Measurements from ENCODE around the gene CD300LB.
"Not testable (repeated sequence)": the region's sequence is repeated elsewhere in the genome, so short reads cannot be mapped to it uniquely, and the experiment has no call there.

CD300LB gene

DNA sequence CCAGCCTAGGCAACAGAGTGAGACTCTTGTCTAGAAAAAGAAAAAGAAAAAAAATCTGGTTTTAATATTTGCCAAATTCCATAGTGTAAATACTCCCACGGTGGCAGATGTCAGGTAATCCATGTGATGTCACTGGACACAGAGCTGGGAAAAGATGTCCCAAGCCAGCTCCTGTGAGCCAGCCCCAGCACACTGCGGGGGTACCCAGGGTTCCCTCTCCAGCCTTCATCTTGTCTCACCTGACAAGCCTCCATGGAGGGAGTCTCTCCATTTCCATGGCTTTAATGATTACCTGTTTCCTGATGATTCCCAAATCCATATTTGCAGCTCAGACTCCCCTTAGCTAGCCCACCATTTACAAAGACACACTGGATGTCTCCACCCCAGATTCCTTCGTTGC lies 4.6 kb downstream of the CD300LB start:
- in situ Hi-C loops (cut with MboI; ENCODE audit: low sequenced_read_pairs) = no loop called here

- in situ Hi-C loops (cut with MboI; ENCODE audit: low sequenced_read_pairs) = no loop called here
Measured at GRCh38 chr17:74525781-74526288, 5.4 kb downstream of the CD300LB start.

DNA sequence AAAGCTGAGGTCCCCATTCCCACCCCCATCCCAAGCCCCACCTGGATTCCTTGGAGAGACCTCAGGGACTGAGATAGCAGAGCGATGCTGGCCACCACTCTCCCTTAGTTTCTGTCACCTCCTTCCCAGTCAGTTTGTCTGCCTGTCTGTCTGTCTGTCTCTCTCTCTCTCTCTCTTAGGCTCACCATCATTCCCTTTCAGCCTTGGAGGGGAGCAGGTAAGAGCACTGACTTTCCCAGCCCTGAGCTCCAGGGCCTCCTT lies 5.9 kb downstream of the CD300LB start:
- in situ Hi-C loops (cut with MboI; ENCODE audit: low sequenced_read_pairs) = no loop called here

- in situ Hi-C loops (cut with MboI; ENCODE audit: low sequenced_read_pairs) = no loop called here
Measured at GRCh38 chr17:74524653-74525464, 6.4 kb downstream of the CD300LB start.

- in situ Hi-C loops (cut with MboI; ENCODE audit: low sequenced_read_pairs) = no loop called here
Measured at GRCh38 chr17:74523308-74523707, 8.0 kb downstream of the CD300LB start.

DNA sequence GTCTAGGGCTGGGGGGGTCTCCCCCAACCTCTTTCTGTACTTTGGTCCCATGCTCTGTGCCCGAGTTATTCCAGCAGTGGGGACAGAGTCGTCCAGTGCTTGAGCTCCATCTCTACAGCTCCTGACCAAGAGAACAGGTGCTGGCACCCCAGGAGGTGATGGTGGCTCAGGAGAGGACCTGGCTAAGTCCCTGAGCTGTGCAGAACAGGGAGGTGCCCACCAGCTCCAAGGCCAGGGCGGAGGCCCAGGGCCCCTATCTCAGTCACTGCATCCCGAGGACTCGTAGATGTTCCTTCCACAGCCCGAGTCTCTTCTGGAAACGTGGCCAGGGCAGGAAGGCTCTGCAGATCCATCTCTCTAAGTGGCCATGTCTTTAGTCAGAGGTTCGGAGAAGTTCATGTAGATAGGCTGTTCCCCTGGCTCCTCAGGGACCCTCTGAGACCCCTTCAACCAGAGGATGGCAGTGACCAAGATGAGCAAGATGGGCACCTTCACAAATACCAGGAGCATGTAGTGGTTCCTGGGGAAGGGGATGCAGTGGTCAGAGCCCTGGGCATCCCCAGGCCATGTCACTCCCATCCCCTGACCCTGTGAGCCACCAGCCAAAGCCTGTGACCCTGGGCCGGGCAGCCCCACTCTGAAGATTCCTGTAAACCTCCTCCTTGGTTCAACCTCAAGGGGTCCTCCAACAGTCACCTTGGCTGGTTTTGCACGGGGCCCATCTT lies 8.7 kb downstream of the CD300LB start:
- in situ Hi-C loops (cut with MboI; ENCODE audit: low sequenced_read_pairs) = no loop called here

DNA sequence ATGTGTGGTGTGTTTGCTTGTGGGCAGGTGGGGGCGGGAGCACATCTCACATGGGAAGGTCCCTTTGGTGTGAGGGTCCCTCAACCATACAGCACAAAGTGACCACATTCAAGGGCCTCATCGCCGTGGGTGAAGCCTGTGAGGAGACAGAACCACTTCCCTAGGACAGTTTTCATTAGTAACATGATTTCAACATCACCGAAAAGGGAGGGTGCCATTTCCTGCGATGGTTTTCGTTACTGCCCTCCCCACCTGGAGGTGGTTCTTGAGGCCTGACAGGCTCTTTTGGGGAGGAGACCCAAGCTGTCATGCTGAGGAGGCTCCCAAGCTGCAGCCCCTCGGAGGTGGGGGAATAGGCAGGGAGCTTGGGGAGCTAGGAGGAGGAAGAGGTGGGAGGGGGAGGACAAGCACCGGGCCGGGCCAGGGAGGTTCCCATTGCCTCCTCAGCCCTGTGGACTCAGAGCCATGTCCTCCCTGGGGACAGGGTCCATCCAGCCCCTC lies 9.5 kb downstream of the CD300LB start:
- in situ Hi-C loops (cut with MboI; ENCODE audit: low sequenced_read_pairs) = no loop called here

GRCh38 chr17:74520790-74521480 lies 10.3 kb downstream of the CD300LB start:
- in situ Hi-C loops (cut with MboI; ENCODE audit: low sequenced_read_pairs) = no loop called here

DNA sequence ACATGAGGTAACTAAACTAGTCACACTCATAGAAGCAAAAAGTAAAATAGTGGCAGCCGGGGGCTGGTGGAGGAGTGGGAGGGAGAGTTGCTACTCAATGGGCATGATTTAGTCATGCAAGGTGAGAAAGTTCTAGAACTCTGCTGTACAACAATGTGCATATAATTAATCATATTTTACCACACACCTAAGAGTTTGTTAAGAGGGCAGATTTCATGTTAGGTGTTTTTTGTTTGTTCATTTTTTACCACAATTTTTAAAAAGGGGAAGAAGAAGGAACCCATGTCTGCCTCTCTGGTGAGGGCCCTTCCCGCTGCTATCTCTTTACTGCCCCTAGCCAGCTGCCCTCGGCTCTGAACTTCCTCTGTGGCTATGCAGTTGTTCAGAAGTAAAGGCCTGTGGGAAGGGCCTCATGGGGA lies 11.2 kb downstream of the CD300LB start:
- in situ Hi-C loops (cut with MboI; ENCODE audit: low sequenced_read_pairs) = no loop called here

- in situ Hi-C loops (cut with MboI; ENCODE audit: low sequenced_read_pairs) = not testable (repeated sequence)
Measured at GRCh38 chr17:74518413-74518981, 12.8 kb downstream of the CD300LB start.

DNA sequence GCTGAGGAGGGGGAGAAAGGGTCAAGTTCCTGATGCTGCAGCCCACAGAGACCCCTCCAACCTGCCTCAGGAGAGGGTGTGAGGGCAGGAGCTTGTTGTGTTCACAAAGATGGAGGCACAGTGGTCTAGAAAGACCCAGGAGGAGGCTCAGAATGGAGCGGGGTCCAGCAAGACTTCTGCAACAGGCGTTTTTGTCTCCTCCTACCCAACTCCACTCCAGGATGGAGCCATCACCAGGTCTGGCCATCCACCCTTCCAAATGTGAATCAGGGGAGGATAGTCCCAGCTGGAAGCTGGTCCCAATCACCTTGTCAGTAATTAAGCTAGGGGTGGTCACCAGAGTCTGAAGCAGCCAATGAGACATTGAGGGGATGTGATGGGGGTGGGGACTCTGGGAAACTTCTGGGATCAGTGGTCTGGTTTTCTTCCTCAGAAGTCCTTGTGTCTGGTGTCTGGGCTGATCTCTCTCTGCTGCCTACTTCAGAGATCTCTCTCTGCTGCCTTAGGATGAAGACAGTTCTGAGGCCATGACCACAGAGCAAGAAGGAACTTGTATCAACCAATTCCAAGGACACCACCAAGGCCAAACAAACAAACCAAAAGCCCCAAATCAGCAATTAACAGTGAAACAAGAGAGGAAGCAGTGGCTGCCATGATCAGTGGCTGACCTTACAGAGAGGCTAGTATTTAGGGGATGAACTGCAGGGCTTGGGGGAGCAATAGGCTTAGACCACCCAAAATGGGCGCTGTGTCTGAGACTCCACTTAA lies 14.5 kb downstream of the CD300LB start:
- in situ Hi-C loops (cut with MboI; ENCODE audit: low sequenced_read_pairs) = no loop called here

DNA sequence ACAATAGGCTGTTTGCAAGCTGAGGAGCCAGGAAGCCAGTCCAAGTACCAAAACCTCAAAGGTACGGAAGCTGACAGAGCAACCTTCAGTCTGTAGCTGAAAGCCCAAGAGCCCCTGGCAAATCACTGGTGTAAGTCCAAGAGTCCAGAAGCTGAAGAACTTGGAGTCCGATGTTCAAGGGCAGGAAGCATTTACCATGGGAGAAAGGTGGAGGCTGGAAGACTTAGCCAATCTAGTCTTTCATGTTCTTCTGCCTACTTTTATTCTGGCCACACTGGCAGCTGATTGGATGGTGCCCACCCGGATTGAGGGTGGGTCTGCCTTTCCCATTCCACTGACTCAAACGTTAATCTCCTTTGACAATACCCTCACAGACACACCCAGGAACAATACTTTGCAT lies 15.3 kb downstream of the CD300LB start:
- in situ Hi-C loops (cut with MboI; ENCODE audit: low sequenced_read_pairs) = no loop called here

DNA sequence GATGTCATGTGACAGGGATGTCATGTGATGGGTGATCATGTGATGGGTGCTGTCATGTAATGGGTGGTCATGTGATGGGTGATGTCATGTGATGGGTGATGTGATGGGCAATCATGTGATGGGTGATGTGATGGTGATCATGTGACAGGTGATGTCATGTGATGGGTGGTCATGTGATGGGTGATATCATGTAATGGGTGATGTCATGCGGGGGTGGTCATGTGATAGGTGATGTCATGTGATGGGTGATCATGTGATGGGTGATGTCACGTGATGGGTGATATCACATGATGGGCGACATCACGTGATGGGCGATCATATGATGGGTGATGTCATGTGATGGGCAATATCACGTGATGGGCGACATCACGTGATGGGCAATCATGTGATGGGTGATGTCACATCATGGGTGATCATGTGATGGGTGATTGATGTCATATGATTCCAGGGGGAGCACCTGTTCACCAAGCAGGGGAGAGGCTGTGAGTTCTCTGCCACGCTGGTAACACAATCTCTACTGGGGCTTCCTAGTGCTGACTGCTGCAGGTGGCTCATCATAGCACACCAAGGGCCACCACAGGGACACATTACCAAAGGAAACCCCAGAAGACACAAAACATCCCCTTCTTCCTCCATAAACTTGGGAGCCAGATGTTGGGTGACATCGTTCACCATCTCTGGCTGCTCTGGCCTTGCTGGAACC lies 16.5 kb downstream of the CD300LB start:
- in situ Hi-C loops (cut with MboI; ENCODE audit: low sequenced_read_pairs) = no loop called here

- in situ Hi-C loops (cut with MboI; ENCODE audit: low sequenced_read_pairs) = no loop called here
Measured at GRCh38 chr17:74513987-74514631, 17.2 kb downstream of the CD300LB start.

GRCh38 chr17:74512624-74513091 lies 18.6 kb downstream of the CD300LB start:
- in situ Hi-C loops (cut with MboI; ENCODE audit: low sequenced_read_pairs) = no loop called here

- in situ Hi-C loops (cut with MboI; ENCODE audit: low sequenced_read_pairs) = no loop called here
Measured at GRCh38 chr17:74512036-74512435, 19.2 kb downstream of the CD300LB start.

GRCh38 chr17:74508156-74508555 lies 23.1 kb downstream of the CD300LB start:
- in situ Hi-C loops (cut with MboI; ENCODE audit: low sequenced_read_pairs) = no loop called here

- in situ Hi-C loops (cut with MboI; ENCODE audit: low sequenced_read_pairs) = not testable (repeated sequence)
Measured at GRCh38 chr17:74503949-74504348, 27.3 kb downstream of the CD300LB start.

GRCh38 chr17:74502861-74503260 lies 28.4 kb downstream of the CD300LB start:
- in situ Hi-C loops (cut with MboI; ENCODE audit: low sequenced_read_pairs) = no loop called here

Data from HL-60/S4 treated with retinoic acid at 250 ng/mL for 4 days and 3 days (cell line).